H1 (cell line): ENCODE measurements around the gene THADA. TPM values are rescaled to one million over a fixed set of nuclear protein-coding genes. Genes with fewer than 3 reads are reported as not detected.

ENCODE experiments used
- CBX5 ChIP-seq: fragments of 300-800, 300-1000 bp; sonication (generic); IDR thresholded peaks from 2 replicates; pipeline ENCODE4 v1.7.1; 2016; ENCODE audit warnings: antibody characterized with exemption, low read length, low read depth
- NANOG ChIP-seq: IDR thresholded peaks from 2 replicates; pipeline ENCODE4 v1.6.1; 2011; ENCODE audit warnings: low read length, low read depth, mild to moderate bottlenecking, inconsistent platforms; ENCODE audit not compliant: insufficient read depth, poor library complexity, severe bottlenecking
- polyA plus RNA-seq, 7 experiments: library from polyadenylated mRNA; depleted of rRNA in 3 of 7; stranded (reverse) in 5 of 7; unstranded in 2 of 7; fragments of >200 nt in 5 of 7; fragments of 200-250 nt in 2 of 7; gene quantifications; 1 replicate in 5 of 7; 2 replicates in 1 of 7; 4 replicates in 1 of 7; pipeline versions ENCODE4 v1.2.1 to v1.2.3, GENCODE V29; 2011 to 2013; ENCODE audit warnings: missing spikeins in 2 of 7, mixed read lengths in 2 of 7
- total RNA-seq: library from RNA; stranded (reverse); fragmentation: NEBNext Ultra II Directional; extraction: Animal tissue kit (Norgen Biotek cat#: 25700); gene quantifications from 2 replicates; pipeline ENCODE4 v1.2.1, GENCODE V29; 2021

The THADA gene
- total and polyA plus RNA-seq, 2 of the 8 experiments (the other 6 are each of a cell fraction or from before 2014, with no cell fraction given), result 22.4 to 26.8 TPM

GRCh38 chr2:43280994-43281393, 314.8 kb downstream of the THADA start (continued):
- TF ChIP-seq CBX5 (no peak), NANOG (no peak)
